ENCODE measurements around the gene KRTAP22-2. TPM values are rescaled to one million over a fixed set of nuclear protein-coding genes. Genes with fewer than 3 reads are reported as not detected.

The KRTAP22-2 gene
- total and polyA plus RNA-seq, 2 of the 8 experiments (the other 6 are each of a cell fraction or from before 2014, with no cell fraction given): not detected

- H2BK5ac ChIP-seq (ENCODE audit: low read depth, low read length): no peak within 1 kb of the TSS
- CTCF ChIA-PET (ENCODE audit: partially characterized antibody): no interaction called here
- H3K4me3 ChIP-seq (ENCODE audit: extremely low read depth in 1 of 4, insufficient read depth in 2 of 4, low read depth in 3 of 4, low read length in 4 of 4): no peak within 1 kb of the TSS
- no peak within 1 kb of the TSS for H3K14ac ChIP-seq (ENCODE audit: insufficient read length)
- H3K9ac ChIP-seq (replicated peaks in 1 of 4; ENCODE audit: extremely low read depth in 1 of 4, low read depth in 3 of 4, low read length in 3 of 4): no peak within 1 kb of the TSS
- no peak within 1 kb of the TSS for H3K4ac ChIP-seq (replicated peaks; ENCODE audit: insufficient read length, low read depth, low read length)
- H3K79me1 ChIP-seq (ENCODE audit: low read depth, low read length): no peaks in the 10 kb centered on the region
- no peak within 1 kb of the TSS for H3K4me2 ChIP-seq (ENCODE audit: insufficient read depth in 1 of 2, low read depth in 2 of 2, low read length in 2 of 2)
- no peak within 1 kb of the TSS for H3K23ac ChIP-seq (ENCODE audit: insufficient read length)
- no peak within 1 kb of the TSS for H3K27ac ChIP-seq (ENCODE audit: low read depth, low read length)
- H3K9me3 ChIP-seq (ENCODE audit: insufficient read depth in 2 of 2, low read depth in 1 of 2, low read length in 1 of 2): no peaks in the 10 kb centered on the region
- no peaks in the 10 kb centered on the region for H3K79me2 ChIP-seq (ENCODE audit: control insufficient read depth in 1 of 2, insufficient read depth in 2 of 2, low read length in 2 of 2)
- H4K5ac ChIP-seq (ENCODE audit: insufficient read length, low read depth, low read length): no peak within 1 kb of the TSS
- no peak within 1 kb of the TSS for H4K91ac ChIP-seq (replicated peaks; ENCODE audit: insufficient read length, low read length)
- POLR2A ChIA-PET (ENCODE audit: partially characterized antibody): no interaction called here
- no peaks in the 10 kb centered on the region for H3K27me3 ChIP-seq (replicated peaks in 1 of 4; ENCODE audit: control insufficient read depth in 3 of 4, extremely low read depth in 1 of 4, insufficient read depth in 3 of 4, low read length in 3 of 4)
- TF ChIP-seq CREB1 (IDR thresholded peaks at IDR 0.05) (no peak), TCF12 (IDR thresholded peaks at IDR 0.05; ENCODE audit: low read depth, low read length) (no peak), CEBPB (IDR thresholded peaks at IDR 0.05; ENCODE audit: low read depth, low read length) (no peak), ATF2 (IDR thresholded peaks at IDR 0.05; ENCODE audit: low read length) (no peak)
- no peak within 1 kb of the TSS for H2AK5ac ChIP-seq (ENCODE audit: low read depth, low read length)
- no peak within 1 kb of the TSS for H2BK20ac ChIP-seq (ENCODE audit: low read length)
- no peaks in the 10 kb centered on the region for H3K23me2 ChIP-seq (ENCODE audit: low read depth, low read length)
- no peak within 1 kb of the TSS for H4K8ac ChIP-seq (ENCODE audit: extremely low read depth, insufficient read depth, low read length)
- no peaks in the 10 kb centered on the region for H3K36me3 ChIP-seq (ENCODE audit: control insufficient read depth in 2 of 4, insufficient read depth in 4 of 4, low read length in 3 of 4)
- DNase-seq (ENCODE audit: low read depth in 1 of 2, low spot score in 2 of 2) (no peak), FAIRE-seq (no peak)
- no peak within 1 kb of the TSS for H2BK120ac ChIP-seq (replicated peaks; ENCODE audit: low read depth, low read length)
- H3K56ac ChIP-seq (replicated peaks; ENCODE audit: insufficient read length, low read depth, low read length): no peak within 1 kb of the TSS
- H3K4me1 ChIP-seq (replicated peaks in 1 of 4; ENCODE audit: control insufficient read depth in 3 of 4, insufficient read depth in 4 of 4, low read length in 3 of 4): no peaks in the 10 kb centered on the region
- 95% methylated on average over 4 of the region's 4 CpGs; no CpG with 5 or more reads in 1 of the 2 experiments for WGBS, 2 experiments (ENCODE audit: extremely low coverage in 1 of 2, insufficient coverage in 1 of 2, insufficient read length in 1 of 2, insufficient replicate concordance in 2 of 2, low coverage in 1 of 2, low lambda C conversion rate in 2 of 2, missing lambda C conversion rate in 1 of 2)
- no peak within 1 kb of the TSS for H2AFZ ChIP-seq (ENCODE audit: low read length)
- no peak within 1 kb of the TSS for H2BK15ac ChIP-seq (ENCODE audit: low read length)
- H4K20me1 ChIP-seq (replicated peaks in 1 of 2; ENCODE audit: control insufficient read depth in 1 of 2, insufficient read depth in 2 of 2, low read length in 2 of 2): no peaks in the 10 kb centered on the region
- no peak within 1 kb of the TSS for H2BK12ac ChIP-seq (ENCODE audit: low read depth, low read length)
- H3K18ac ChIP-seq (ENCODE audit: extremely low read depth, low read length): no peak within 1 kb of the TSS
Measured at GRCh38 chr21:30592140-30592539, 1.9 kb upstream of the KRTAP22-2 start, which contains the start of gene KRTAP6-3. TSS of gene KRTAP6-3 (plus strand) at chr21:30592440. CDS start at chr21:30592446, 6 bp downstream.
